ENCODE results near the gene ZMAT1. TPM values are rescaled to one million over a fixed set of nuclear protein-coding genes. Genes with fewer than 3 reads are reported as not detected.
"Not testable (repeated sequence)": the region's sequence is repeated elsewhere in the genome, so short reads cannot be mapped to it uniquely, and the experiment has no call there.

ZMAT1 gene
- total RNA-seq (2022) (0.12 and 0.14 TPM in 2 replicates), Bru-seq, nascent RNA (percentile 20 among the genes with signal in this experiment), BruChase-seq, experiment 1, labeled RNA remaining after a 2-hour chase (percentile 17 among the genes with signal in this experiment), BruChase-seq, experiment 2, labeled RNA remaining after a 6-hour chase (percentile 16 among the genes with signal in this experiment)
- long read RNA-seq, result 0 reads

DNA sequence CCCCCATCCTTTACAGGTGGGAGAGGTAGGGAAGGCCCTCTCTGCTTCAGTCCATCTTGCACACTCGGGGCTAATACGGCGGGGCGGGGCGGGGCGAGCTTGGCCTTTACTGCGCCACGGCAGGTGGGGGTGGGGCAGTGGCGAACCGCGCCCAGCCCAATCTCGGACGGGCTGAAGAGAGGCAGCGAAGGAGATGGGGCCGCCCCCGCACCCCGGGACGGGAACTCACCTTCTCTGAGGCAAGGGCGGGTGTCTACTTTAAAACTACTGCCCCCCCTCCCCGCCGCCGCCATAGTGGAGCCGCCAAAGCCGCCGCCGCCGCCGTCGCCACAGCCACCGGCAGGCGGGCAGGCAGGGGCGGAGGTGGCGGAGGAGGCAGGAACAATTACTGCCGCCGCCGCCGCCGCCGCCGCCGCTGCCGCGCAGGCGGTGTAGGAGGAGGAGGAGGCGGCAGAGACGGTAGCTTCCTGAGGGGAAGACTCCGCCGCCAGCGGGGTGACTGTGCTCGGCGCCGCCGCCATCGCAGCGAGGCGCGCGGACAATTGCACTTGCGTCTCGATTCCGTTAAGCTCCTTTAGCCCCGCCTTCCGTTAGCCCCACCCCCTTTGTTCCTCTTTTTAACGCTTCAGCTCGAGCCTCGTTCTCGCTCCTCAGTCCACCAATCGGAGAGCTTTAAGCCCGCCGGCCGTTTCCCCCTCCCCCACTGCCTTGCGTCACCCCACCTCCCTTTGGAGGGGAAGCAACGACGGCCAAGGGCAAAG lies at the start of gene ZMAT1:
Gene ZMAT1, minus strand, starts transcription at position 540 of the 761 bp plus-strand sequence. Its CDS starts 19 bp downstream, at position 521.
- Histone ChIP-seq H3K4me1 (no peaks in the 10 kb centered on the region), H3K9me3 (no peaks in the 10 kb centered on the region), H3K36me3 (ENCODE audit: control insufficient read depth, insufficient read depth, low read length) (no peaks in the 10 kb centered on the region), H3K27me3 (replicated peaks; ENCODE audit: control insufficient read depth, insufficient read depth, low read length) (no peaks in the 10 kb centered on the region), H3K4me3 (ENCODE audit: low read depth, low read length) (peak within 1 kb of the TSS; percentile 45)
- H3K4me3 Mint-ChIP-seq (ENCODE audit: unreplicated experiment), result peak within 1 kb of the TSS; percentile 63
- peaks cover 4% of the 10 kb centered on the region for H3K27me3 Mint-ChIP-seq (ENCODE audit: insufficient read depth, unreplicated experiment)
- intact Hi-C loops (cut with micrococcal nuclease; ENCODE audit: unreplicated experiment), result no loop called here
- H3K36me3 Mint-ChIP-seq (ENCODE audit: insufficient read depth, unreplicated experiment), result peaks cover 6% of the 10 kb centered on the region
- CTCF ChIA-PET, result no interaction called here
- POLR2A ChIA-PET, result interaction anchor here (0.6 kb wide), 1 partner anchor 661 kb away, joined by 4 read pairs; no protein-coding TSS in a partner anchor
- BruUV-seq (replicated peaks), result no TSS peak
- peak; percentile 78 to 87 for DNase-seq
- H3K27ac Mint-ChIP-seq (ENCODE audit: unreplicated experiment), result peak within 1 kb of the TSS; percentile 74
- H3K9me3 Mint-ChIP-seq (ENCODE audit: unreplicated experiment), result no peaks in the 10 kb centered on the region
- no peaks in the 10 kb centered on the region for H3K4me1 Mint-ChIP-seq (ENCODE audit: low read depth, unreplicated experiment)
- TF ChIP-seq, protein P1, sequence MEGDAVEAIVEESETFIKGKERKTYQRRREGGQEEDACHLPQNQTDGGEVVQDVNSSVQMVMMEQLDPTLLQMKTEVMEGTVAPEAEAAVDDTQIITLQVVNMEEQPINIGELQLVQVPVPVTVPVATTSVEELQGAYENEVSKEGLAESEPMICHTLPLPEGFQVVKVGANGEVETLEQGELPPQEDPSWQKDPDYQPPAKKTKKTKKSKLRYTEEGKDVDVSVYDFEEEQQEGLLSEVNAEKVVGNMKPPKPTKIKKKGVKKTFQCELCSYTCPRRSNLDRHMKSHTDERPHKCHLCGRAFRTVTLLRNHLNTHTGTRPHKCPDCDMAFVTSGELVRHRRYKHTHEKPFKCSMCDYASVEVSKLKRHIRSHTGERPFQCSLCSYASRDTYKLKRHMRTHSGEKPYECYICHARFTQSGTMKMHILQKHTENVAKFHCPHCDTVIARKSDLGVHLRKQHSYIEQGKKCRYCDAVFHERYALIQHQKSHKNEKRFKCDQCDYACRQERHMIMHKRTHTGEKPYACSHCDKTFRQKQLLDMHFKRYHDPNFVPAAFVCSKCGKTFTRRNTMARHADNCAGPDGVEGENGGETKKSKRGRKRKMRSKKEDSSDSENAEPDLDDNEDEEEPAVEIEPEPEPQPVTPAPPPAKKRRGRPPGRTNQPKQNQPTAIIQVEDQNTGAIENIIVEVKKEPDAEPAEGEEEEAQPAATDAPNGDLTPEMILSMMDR (IDR thresholded peaks at IDR 0.05; ENCODE audit: insufficient read depth in 1 of 2, low read depth in 1 of 2, low read length in 1 of 2, severe bottlenecking in 1 of 2, unreplicated experiment in 1 of 2), result no peak

DNA sequence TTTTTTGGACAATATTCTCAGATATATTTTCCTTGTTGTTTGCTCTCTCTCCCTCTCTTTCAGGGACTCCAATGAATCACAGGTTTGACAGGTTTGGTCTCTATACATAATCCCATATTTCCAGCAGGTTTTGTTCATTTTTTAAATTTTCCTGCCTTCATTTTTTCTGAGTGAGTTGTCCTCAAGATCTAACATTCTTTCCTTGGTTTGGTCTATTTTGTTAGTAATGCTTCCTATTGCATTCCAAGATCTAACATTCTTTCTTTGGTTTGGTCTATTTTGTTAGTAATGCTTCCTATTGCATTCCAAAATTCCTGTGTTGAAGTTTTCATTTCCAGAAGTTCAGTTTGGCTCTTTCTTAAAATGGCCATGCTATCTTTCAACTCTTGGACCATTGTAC lies 45.3 kb upstream of the ZMAT1 start:
- H3K4me3 Mint-ChIP-seq (ENCODE audit: unreplicated experiment), result no peak overlapping the region
- H3K36me3 Mint-ChIP-seq (ENCODE audit: insufficient read depth, unreplicated experiment), result no peaks in the 10 kb centered on the region
- intact Hi-C loops (cut with micrococcal nuclease; ENCODE audit: unreplicated experiment), result no loop called here
- H3K27me3 Mint-ChIP-seq (ENCODE audit: insufficient read depth, unreplicated experiment), result no peaks in the 10 kb centered on the region
- Histone ChIP-seq H3K27me3 (replicated peaks; ENCODE audit: control insufficient read depth, insufficient read depth, low read length) (no peaks in the 10 kb centered on the region), H3K9me3 (no peaks in the 10 kb centered on the region), H3K4me1 (no peaks in the 10 kb centered on the region), H3K4me3 (ENCODE audit: low read depth, low read length) (no peak overlapping the region), H3K36me3 (ENCODE audit: control insufficient read depth, insufficient read depth, low read length) (no peaks in the 10 kb centered on the region)
- POLR2A ChIA-PET, result no interaction called here
- H3K27ac Mint-ChIP-seq (ENCODE audit: unreplicated experiment), result no peak overlapping the region
- CTCF ChIA-PET, result no interaction called here
- H3K4me1 Mint-ChIP-seq (ENCODE audit: low read depth, unreplicated experiment), result no peaks in the 10 kb centered on the region
- DNase-seq, result no peak
- TF ChIP-seq, protein P1 (IDR thresholded peaks at IDR 0.05; ENCODE audit: insufficient read depth in 1 of 2, low read depth in 1 of 2, low read length in 1 of 2, severe bottlenecking in 1 of 2, unreplicated experiment in 1 of 2), result no peak
- peaks cover 9% of the 10 kb centered on the region for H3K9me3 Mint-ChIP-seq (ENCODE audit: unreplicated experiment)
- no TSS peak for BruUV-seq (replicated peaks)

DNA sequence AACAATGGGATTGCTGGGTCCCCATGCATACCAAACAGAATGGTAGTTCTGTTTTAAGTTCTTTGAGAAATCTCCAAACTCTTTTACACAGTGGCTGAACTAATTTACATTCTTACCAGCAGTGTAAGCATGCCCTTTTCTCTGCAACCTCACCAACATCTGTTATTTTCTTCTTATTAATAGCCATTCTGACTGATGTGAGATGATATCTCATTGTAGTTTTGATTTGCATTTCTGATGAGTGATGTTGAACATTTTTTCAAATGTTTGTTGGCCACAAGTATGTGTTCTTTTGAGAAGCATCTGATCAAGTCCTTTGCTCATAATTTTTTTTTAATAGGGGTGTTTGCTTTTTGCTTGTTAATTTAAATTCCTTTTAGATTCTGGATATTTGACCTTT lies 41.2 kb upstream of the ZMAT1 start:
- H3K27me3 Mint-ChIP-seq (ENCODE audit: insufficient read depth, unreplicated experiment), result no peaks in the 10 kb centered on the region
- intact Hi-C loops (cut with micrococcal nuclease; ENCODE audit: unreplicated experiment), result no loop called here
- peaks cover 9% of the 10 kb centered on the region for H3K9me3 Mint-ChIP-seq (ENCODE audit: unreplicated experiment)
- Histone ChIP-seq H3K36me3 (ENCODE audit: control insufficient read depth, insufficient read depth, low read length) (no peaks in the 10 kb centered on the region), H3K4me3 (ENCODE audit: low read depth, low read length) (no peak overlapping the region), H3K9me3 (no peaks in the 10 kb centered on the region), H3K27me3 (replicated peaks; ENCODE audit: control insufficient read depth, insufficient read depth, low read length) (no peaks in the 10 kb centered on the region), H3K4me1 (no peaks in the 10 kb centered on the region)
- H3K4me3 Mint-ChIP-seq (ENCODE audit: unreplicated experiment), result no peak overlapping the region
- H3K27ac Mint-ChIP-seq (ENCODE audit: unreplicated experiment), result no peak overlapping the region
- DNase-seq, result no peak
- ChIA-PET POLR2A (no interaction called here), CTCF (no interaction called here)
- no TSS peak for BruUV-seq (replicated peaks)
- TF ChIP-seq, protein P1 (IDR thresholded peaks at IDR 0.05; ENCODE audit: insufficient read depth in 1 of 2, low read depth in 1 of 2, low read length in 1 of 2, severe bottlenecking in 1 of 2, unreplicated experiment in 1 of 2), result no peak
- no peaks in the 10 kb centered on the region for H3K36me3 Mint-ChIP-seq (ENCODE audit: insufficient read depth, unreplicated experiment)
- no peaks in the 10 kb centered on the region for H3K4me1 Mint-ChIP-seq (ENCODE audit: low read depth, unreplicated experiment)

DNA sequence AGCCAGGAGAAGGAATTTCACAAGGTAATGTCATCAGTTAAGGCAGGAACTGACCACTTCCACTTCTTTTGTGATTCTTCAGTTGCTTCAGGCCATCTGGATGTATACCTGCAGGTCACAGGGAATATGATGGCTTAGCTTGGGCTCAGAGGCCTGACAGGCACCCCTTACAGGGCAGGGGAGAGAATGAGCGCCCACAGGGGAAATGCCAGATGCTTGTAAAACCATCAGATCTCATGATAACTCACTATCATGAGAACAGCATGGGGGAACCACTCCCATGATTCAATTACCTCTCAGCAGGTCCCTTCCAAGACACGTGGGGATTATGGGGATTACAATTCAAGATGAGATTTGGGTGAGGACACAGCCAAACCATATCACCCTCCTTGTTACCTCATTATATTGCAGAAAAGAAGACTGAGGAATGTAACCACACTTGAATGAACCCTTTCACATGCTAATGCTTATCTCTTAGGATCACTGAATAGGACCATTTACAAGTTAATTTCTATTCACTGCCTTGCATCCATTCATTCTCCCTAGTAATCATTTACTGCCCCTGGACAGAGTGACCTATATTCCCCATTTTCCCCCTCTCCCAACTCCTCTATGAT lies 33.2 kb upstream of the ZMAT1 start:
- H3K9me3 ChIP-seq; DNase-seq; H3K27ac Mint-ChIP-seq (ENCODE audit: unreplicated experiment); H3K27me3 Mint-ChIP-seq (ENCODE audit: insufficient read depth, unreplicated experiment); H3K27me3 ChIP-seq (replicated peaks; ENCODE audit: control insufficient read depth, insufficient read depth, low read length); H3K36me3 Mint-ChIP-seq (ENCODE audit: insufficient read depth, unreplicated experiment); H3K4me3 Mint-ChIP-seq (ENCODE audit: unreplicated experiment); BruUV-seq (replicated peaks); H3K9me3 Mint-ChIP-seq (ENCODE audit: unreplicated experiment); H3K4me3 ChIP-seq (ENCODE audit: low read depth, low read length); H3K4me1 ChIP-seq; H3K4me1 Mint-ChIP-seq (ENCODE audit: low read depth, unreplicated experiment); CTCF ChIA-PET; POLR2A ChIA-PET; intact Hi-C loops (cut with micrococcal nuclease; ENCODE audit: unreplicated experiment); H3K36me3 ChIP-seq (ENCODE audit: control insufficient read depth, insufficient read depth, low read length): not testable (repeated sequence)
